ENCODE measurements around the gene MRTFA. TPM values are rescaled to one million over a fixed set of nuclear protein-coding genes. Genes with fewer than 3 reads are reported as not detected.

The MRTFA gene
- total RNA-seq, 1 donor from 2014 or later: 11.3 TPM

- no peaks in the 10 kb centered on the region for H3F3A ChIP-seq (ENCODE audit: low read depth)
- H3K9me3 ChIP-seq (ENCODE audit: low read depth): no peaks in the 10 kb centered on the region
- no peak overlapping the region for H3K27ac ChIP-seq
- H3K4me3 ChIP-seq: no peak overlapping the region
- peaks cover 26% of the 10 kb centered on the region for H3K79me2 ChIP-seq (ENCODE audit: low read depth)
- Mint-ChIP-seq H3K9me3 (peaks cover 3% of the 10 kb centered on the region), H3K36me3 (peaks cover 25% of the 10 kb centered on the region), H3K4me1 (peaks cover 10% of the 10 kb centered on the region), H3K4me3 (no peak overlapping the region), H3K27me3 (ENCODE audit: insufficient read depth, low read depth) (peaks cover 2% of the 10 kb centered on the region), H3K27ac (no peak overlapping the region)
- TF ChIP-seq EZH2phosphoT487 (IDR thresholded peaks at IDR 0.05) (no peak), EZH2 (IDR thresholded peaks at IDR 0.05) (no peak), CTCF (IDR thresholded peaks at IDR 0.05) (no peak)
- no peak overlapping the region for H3K4me2 ChIP-seq
- H3K27me3 ChIP-seq: no peaks in the 10 kb centered on the region
- no peak overlapping the region for H3K9ac ChIP-seq
- H3K36me3 ChIP-seq: no peaks in the 10 kb centered on the region
- peaks cover 8% of the 10 kb centered on the region for H3K4me1 ChIP-seq
- no peaks in the 10 kb centered on the region for H4K20me1 ChIP-seq (ENCODE audit: low read depth)
- no peak for DNase-seq (ENCODE audit: low spot score)
- no peak overlapping the region for H2AFZ ChIP-seq (replicated peaks)
Measured at GRCh38 chr22:40544758-40545157, 91.8 kb downstream of the MRTFA start.

- Histone ChIP-seq H3K9me3 (ENCODE audit: low read depth) (no peaks in the 10 kb centered on the region), H3K27me3 (no peaks in the 10 kb centered on the region), H3K36me3 (no peaks in the 10 kb centered on the region), H3K4me3 (no peak overlapping the region), H3K79me2 (ENCODE audit: low read depth) (peaks cover 26% of the 10 kb centered on the region), H3K9ac (no peak overlapping the region), H2AFZ (replicated peaks) (no peak overlapping the region), H3F3A (ENCODE audit: low read depth) (peaks cover 11% of the 10 kb centered on the region), H3K4me1 (peaks cover 8% of the 10 kb centered on the region), H3K27ac (no peak overlapping the region), H4K20me1 (ENCODE audit: low read depth) (no peaks in the 10 kb centered on the region), H3K4me2 (no peak overlapping the region)
- H3K4me1 Mint-ChIP-seq: peaks cover 14% of the 10 kb centered on the region
- no peak for DNase-seq (ENCODE audit: low spot score)
- H3K27ac Mint-ChIP-seq: peak overlapping the region; percentile 6
- H3K9me3 Mint-ChIP-seq: peaks cover 3% of the 10 kb centered on the region
- H3K36me3 Mint-ChIP-seq: peaks cover 20% of the 10 kb centered on the region
- TF ChIP-seq EZH2phosphoT487 (IDR thresholded peaks at IDR 0.05) (no peak), CTCF (IDR thresholded peaks at IDR 0.05) (no peak), EZH2 (IDR thresholded peaks at IDR 0.05) (no peak)
- no peak overlapping the region for H3K4me3 Mint-ChIP-seq
- H3K27me3 Mint-ChIP-seq (ENCODE audit: insufficient read depth, low read depth): no peaks in the 10 kb centered on the region
Measured at GRCh38 chr22:40542821-40543540, 93.5 kb downstream of the MRTFA start.

GRCh38 chr22:40541300-40541699, 95.2 kb downstream of the MRTFA start:
- peaks cover 3% of the 10 kb centered on the region for H3K9me3 Mint-ChIP-seq
- H3K4me2 ChIP-seq: no peak overlapping the region

More at GRCh38 chr22:40541300-40541699, 95.2 kb downstream of the MRTFA start:
- no peak overlapping the region for H2AFZ ChIP-seq (replicated peaks)
- no peaks in the 10 kb centered on the region for H4K20me1 ChIP-seq (ENCODE audit: low read depth)
- H3K36me3 ChIP-seq: no peaks in the 10 kb centered on the region
- no peaks in the 10 kb centered on the region for H3K27me3 ChIP-seq
- H3K79me2 ChIP-seq (ENCODE audit: low read depth): peaks cover 26% of the 10 kb centered on the region
- peaks cover 11% of the 10 kb centered on the region for H3K36me3 Mint-ChIP-seq
- no peak overlapping the region for H3K27ac Mint-ChIP-seq
- H3K4me3 ChIP-seq: no peak overlapping the region
- no peak overlapping the region for H3K9ac ChIP-seq
- peaks cover 14% of the 10 kb centered on the region for H3K4me1 Mint-ChIP-seq
- H3K4me1 ChIP-seq: peaks cover 8% of the 10 kb centered on the region
- H3K27ac ChIP-seq: no peak overlapping the region
- no peak for TF ChIP-seq EZH2 (IDR thresholded peaks at IDR 0.05)
- TF ChIP-seq CTCF (IDR thresholded peaks at IDR 0.05): no peak
- TF ChIP-seq EZH2phosphoT487 (IDR thresholded peaks at IDR 0.05): no peak
- H3K27me3 Mint-ChIP-seq (ENCODE audit: insufficient read depth, low read depth): no peaks in the 10 kb centered on the region
- H3F3A ChIP-seq (ENCODE audit: low read depth): peaks cover 11% of the 10 kb centered on the region
- DNase-seq (ENCODE audit: low spot score): no peak
- H3K4me3 Mint-ChIP-seq: no peak overlapping the region
- no peaks in the 10 kb centered on the region for H3K9me3 ChIP-seq (ENCODE audit: low read depth)
